Keratinocyte (primary cell): ENCODE results near the gene ARL15. TPM values are rescaled to one million over a fixed set of nuclear protein-coding genes. Genes with fewer than 3 reads are reported as not detected.

Source experiments
- DNase-seq: peaks from one replicate; pipeline ENCODE4 v3.0.0-alpha.2; 2011; ENCODE audit warnings: low read depth, missing footprints, low spot score
- FAIRE-seq: peaks from 2 replicates; lab custom pipeline; 2011; peaks lifted over from hg19 to GRCh38; lab: Jason Lieb, UNC
- H2AFZ ChIP-seq: 2 replicates; pipeline ENCODE4 v1.6.0; 2012; ENCODE audit warnings: low read length, control low read depth, inconsistent platforms; ENCODE audit not compliant: control insufficient read depth
- H3K27ac ChIP-seq: 2 replicates; pipeline ENCODE4 v1.5.1; 2011; ENCODE audit warnings: low read length; ENCODE audit not compliant: control insufficient read depth, insufficient read depth
- H3K27me3 ChIP-seq: 3 replicates; pipeline ENCODE4 v1.6.0; 2011; ENCODE audit warnings: low read length; ENCODE audit not compliant: control insufficient read depth, insufficient read depth; ENCODE audit errors: extremely low read depth
- H3K36me3 ChIP-seq, 2 experiments: 2 replicates in 1 of 2; 3 replicates in 1 of 2; pipeline ENCODE4 v1.5.1; 2011; ENCODE audit warnings: low read length in 2 of 2, mild to moderate bottlenecking in 1 of 2; ENCODE audit not compliant: control insufficient read depth in 2 of 2, insufficient read depth in 2 of 2; ENCODE audit errors: extremely low read depth in 1 of 2
- H3K4me1 ChIP-seq: 3 replicates; pipeline ENCODE4 v1.5.1; 2011; ENCODE audit warnings: low read length; ENCODE audit not compliant: control insufficient read depth, insufficient read depth; ENCODE audit errors: extremely low read depth
- H3K4me2 ChIP-seq: 3 replicates; pipeline ENCODE4 v1.6.0; 2011; ENCODE audit warnings: low read depth, low read length; ENCODE audit not compliant: control insufficient read depth, insufficient read depth; ENCODE audit errors: extremely low read depth
- H3K4me3 ChIP-seq, 3 experiments: fragments of 200-600 bp in 1 of 3; sonication (generic) in 1 of 3; 2 replicates in 2 of 3; 3 replicates in 1 of 3; pipeline ENCODE4 v1.5.1; 2011 to 2016; ENCODE audit warnings: low read length in 3 of 3, mild to moderate bottlenecking in 3 of 3, control low read depth in 2 of 3, inconsistent platforms in 1 of 3, low read depth in 1 of 3, mixed read lengths in 1 of 3, mixed run types in 1 of 3, moderate library complexity in 1 of 3; ENCODE audit not compliant: control insufficient read depth in 2 of 3, insufficient read depth in 2 of 3; ENCODE audit errors: extremely low read depth in 1 of 3
- H3K79me2 ChIP-seq: 2 replicates; pipeline ENCODE4 v1.6.0; 2012; ENCODE audit warnings: low read length; ENCODE audit not compliant: control insufficient read depth, insufficient read depth
- H3K9ac ChIP-seq: 3 replicates; pipeline ENCODE4 v1.6.0; 2011; ENCODE audit warnings: low read length; ENCODE audit not compliant: control insufficient read depth, insufficient read depth; ENCODE audit errors: extremely low read depth
- H3K9me1 ChIP-seq: 3 replicates; pipeline ENCODE4 v1.6.0; 2011; ENCODE audit warnings: low read length; ENCODE audit not compliant: control insufficient read depth, insufficient read depth; ENCODE audit errors: extremely low read depth
- H3K9me3 ChIP-seq: 2 replicates; pipeline ENCODE4 v1.5.1; 2012; ENCODE audit warnings: low read depth, low read length; ENCODE audit not compliant: control insufficient read depth
- H4K20me1 ChIP-seq: 3 replicates; pipeline ENCODE4 v1.6.0; 2011; ENCODE audit warnings: low read length; ENCODE audit not compliant: control insufficient read depth, insufficient read depth; ENCODE audit errors: extremely low read depth
- EZH2 ChIP-seq: IDR thresholded peaks from one replicate; pipeline ENCODE4 v1.6.1; 2012; ENCODE audit warnings: inconsistent platforms, mild to moderate bottlenecking, low read length, moderate library complexity
- dilution Hi-C: fragments of 300-500 bp; cut with MboI; formaldehyde crosslinking; loops from one replicate; pipeline ENCODE4 v1.7.0; 2020; ENCODE audit warnings: low sequenced_read_pairs; ENCODE audit not compliant: extremely low pct_ligation_motif_present
- polyA plus RNA-seq, 5 experiments: library from polyadenylated mRNA; depleted of rRNA in 3 of 5; stranded (reverse) in 3 of 5; stranded (forward) in 1 of 5; unstranded in 1 of 5; fragments of >200 nt; gene quantifications; 1 replicate in 1 of 5; 2 replicates in 3 of 5; 3 replicates in 1 of 5; pipeline versions ENCODE4 v1.2.1 to v1.2.3, GENCODE V29; 2011 to 2012; ENCODE audit warnings: missing spikeins in 2 of 5, low read depth in 1 of 5, low replicate concordance in 1 of 5
- TF ChIP-seq, protein P1 (sequence below), 3 experiments: IDR thresholded peaks in 1 of 3; conservative IDR thresholded peaks in 1 of 3; optimal IDR thresholded peaks in 1 of 3; 2 replicates in 2 of 3; 3 replicates in 1 of 3; pipeline versions ENCODE3 to v1.5.1; 2011; ENCODE audit warnings: low read length in 3 of 3, mild to moderate bottlenecking in 3 of 3, moderate library complexity in 2 of 3, control low read depth in 1 of 3, inconsistent platforms in 1 of 3; ENCODE audit not compliant: insufficient read depth in 2 of 3; ENCODE audit errors: extremely low read depth in 1 of 3

The ARL15 gene
- polyA plus RNA-seq, 1 donor (not counting 4 experiments of a cell fraction or from before 2014, with no cell fraction given): 19.7 TPM

DNA sequence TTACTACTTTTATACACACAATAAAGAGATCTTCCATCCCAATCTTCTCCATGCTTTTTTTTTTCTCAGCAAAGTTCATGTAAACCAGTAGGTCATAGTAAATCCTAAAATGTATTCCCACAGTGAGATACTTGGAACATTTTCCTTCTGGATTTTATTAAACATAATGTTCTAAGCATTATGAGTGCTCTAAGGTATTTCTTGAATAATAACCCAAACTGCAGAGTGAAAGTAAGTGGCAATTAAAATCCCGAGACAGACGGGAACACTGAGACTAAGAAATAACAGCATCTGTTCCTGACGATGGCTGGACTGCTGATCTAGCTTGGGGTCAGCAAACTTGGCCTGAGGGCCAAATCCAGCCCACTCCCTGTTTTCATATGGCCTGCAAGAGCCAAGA lies 359.8 kb downstream of the ARL15 start:
- no peak for FAIRE-seq
- no peak for TF ChIP-seq EZH2
- TF ChIP-seq, protein P1, sequence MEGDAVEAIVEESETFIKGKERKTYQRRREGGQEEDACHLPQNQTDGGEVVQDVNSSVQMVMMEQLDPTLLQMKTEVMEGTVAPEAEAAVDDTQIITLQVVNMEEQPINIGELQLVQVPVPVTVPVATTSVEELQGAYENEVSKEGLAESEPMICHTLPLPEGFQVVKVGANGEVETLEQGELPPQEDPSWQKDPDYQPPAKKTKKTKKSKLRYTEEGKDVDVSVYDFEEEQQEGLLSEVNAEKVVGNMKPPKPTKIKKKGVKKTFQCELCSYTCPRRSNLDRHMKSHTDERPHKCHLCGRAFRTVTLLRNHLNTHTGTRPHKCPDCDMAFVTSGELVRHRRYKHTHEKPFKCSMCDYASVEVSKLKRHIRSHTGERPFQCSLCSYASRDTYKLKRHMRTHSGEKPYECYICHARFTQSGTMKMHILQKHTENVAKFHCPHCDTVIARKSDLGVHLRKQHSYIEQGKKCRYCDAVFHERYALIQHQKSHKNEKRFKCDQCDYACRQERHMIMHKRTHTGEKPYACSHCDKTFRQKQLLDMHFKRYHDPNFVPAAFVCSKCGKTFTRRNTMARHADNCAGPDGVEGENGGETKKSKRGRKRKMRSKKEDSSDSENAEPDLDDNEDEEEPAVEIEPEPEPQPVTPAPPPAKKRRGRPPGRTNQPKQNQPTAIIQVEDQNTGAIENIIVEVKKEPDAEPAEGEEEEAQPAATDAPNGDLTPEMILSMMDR (optimal IDR thresholded peaks at IDR 0.05 in 1 of 3, IDR thresholded peaks at IDR 0.05 in 1 of 3, conservative IDR thresholded peaks at IDR 0.05 in 1 of 3; ENCODE audit: extremely low read depth in 1 of 3, insufficient read depth in 2 of 3, low read length in 3 of 3): no peak
- dilution Hi-C loops: no loop called here

DNA sequence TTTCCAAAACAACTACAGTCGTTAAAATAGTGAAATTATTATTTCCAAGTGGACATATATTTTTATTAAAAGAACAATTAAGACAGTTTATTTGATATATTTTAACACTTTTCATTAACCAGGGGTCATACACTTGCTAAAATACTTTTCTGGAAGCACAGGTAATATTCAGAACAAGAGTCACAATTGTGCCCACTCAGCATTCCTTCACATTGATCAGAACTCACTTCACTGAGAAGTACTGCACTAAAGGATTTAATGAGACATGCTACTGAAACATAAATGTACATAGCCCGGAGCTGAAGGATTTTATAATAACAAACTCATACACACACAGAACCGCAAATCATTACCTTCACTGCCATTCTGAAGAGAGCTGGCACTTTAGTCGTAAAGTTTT lies 361.8 kb downstream of the ARL15 start:
- H3K4me3 ChIP-seq: no peak overlapping the region
- no peak for FAIRE-seq
- TF ChIP-seq, protein P1 (optimal IDR thresholded peaks at IDR 0.05 in 1 of 3, IDR thresholded peaks at IDR 0.05 in 1 of 3, conservative IDR thresholded peaks at IDR 0.05 in 1 of 3; ENCODE audit: extremely low read depth in 1 of 3, insufficient read depth in 2 of 3, low read length in 3 of 3): no peak
- TF ChIP-seq EZH2: no peak

More for the DNA sequence above, 359.8 kb downstream of the ARL15 start:
- H3K4me2 ChIP-seq: no peak overlapping the region
- no peaks in the 10 kb centered on the region for H3K9me1 ChIP-seq
- H3K36me3 ChIP-seq: no peaks in the 10 kb centered on the region
- no peaks in the 10 kb centered on the region for H4K20me1 ChIP-seq
- H3K9ac ChIP-seq: no peak overlapping the region
- DNase-seq: no peak
- H3K27ac ChIP-seq: no peak overlapping the region
- H3K4me1 ChIP-seq: peaks cover 4% of the 10 kb centered on the region
- no peaks in the 10 kb centered on the region for H3K27me3 ChIP-seq
- H2AFZ ChIP-seq: no peak overlapping the region
- H3K79me2 ChIP-seq: no peaks in the 10 kb centered on the region
- H3K9me3 ChIP-seq: no peaks in the 10 kb centered on the region
- no peak overlapping the region for H3K4me3 ChIP-seq

More for the DNA sequence above, 361.8 kb downstream of the ARL15 start:
- Histone ChIP-seq H3K4me1 (peaks cover 4% of the 10 kb centered on the region), H3K9me1 (no peaks in the 10 kb centered on the region), H3K27ac (no peak overlapping the region), H3K79me2 (no peaks in the 10 kb centered on the region), H3K9me3 (no peaks in the 10 kb centered on the region), H3K4me2 (no peak overlapping the region), H3K9ac (no peak overlapping the region), H3K27me3 (no peaks in the 10 kb centered on the region), H2AFZ (no peak overlapping the region), H3K36me3 (no peaks in the 10 kb centered on the region), H4K20me1 (no peaks in the 10 kb centered on the region)
- DNase-seq: no peak
- dilution Hi-C loops: no loop called here
